H1 (cell line): ENCODE measurements around the gene RUSF1. TPM values are rescaled to one million over a fixed set of nuclear protein-coding genes. Genes with fewer than 3 reads are reported as not detected.

ENCODE experiments used
- CTCF ChIA-PET: fragments of 300-600 bp; sonication (Branson Sonifier 250); formaldehyde crosslinking; loops from one replicate; lab custom pipeline; 2021; ENCODE audit not compliant: partially characterized antibody; lab: Charles Lee
- POLR2A ChIA-PET: fragments of 300-600 bp; sonication (Branson Sonifier 250); formaldehyde crosslinking; loops from one replicate; lab custom pipeline; 2021; ENCODE audit warnings: inconsistent platforms; ENCODE audit not compliant: partially characterized antibody; lab: Charles Lee
- DNase-seq, 2 experiments: peaks; one replicate each; pipeline versions ENCODE4 v3.0.0 to v3.0.0-alpha.2; 2010 to 2022; ENCODE audit warnings: low spot score in 2 of 2, low read depth in 1 of 2, mixed read lengths in 1 of 2
- FAIRE-seq: peaks from 2 replicates; lab custom pipeline; 2011; peaks lifted over from hg19 to GRCh38; lab: Jason Lieb, UNC
- H2AFZ ChIP-seq: 2 replicates; pipeline ENCODE4 v1.8.1; 2012; ENCODE audit warnings: low read length, inconsistent platforms
- H2AK5ac ChIP-seq: 2 replicates; pipeline ENCODE4 v1.6.1; 2013; ENCODE audit warnings: low read depth, low read length
- H2BK120ac ChIP-seq: replicated peaks from 2 replicates; pipeline ENCODE3; 2013; ENCODE audit warnings: low read depth, low read length, inconsistent platforms
- H2BK12ac ChIP-seq: 2 replicates; pipeline ENCODE4 v1.6.1; 2013; ENCODE audit warnings: low read depth, low read length
- H2BK15ac ChIP-seq: 2 replicates; pipeline ENCODE4 v1.6.1; 2013; ENCODE audit warnings: low read length
- H2BK20ac ChIP-seq: 2 replicates; pipeline ENCODE4 v1.6.1; 2013; ENCODE audit warnings: low read length
- H2BK5ac ChIP-seq: 2 replicates; pipeline ENCODE4 v1.6.1; 2013; ENCODE audit warnings: low read depth, low read length
- H3K14ac ChIP-seq: 2 replicates; pipeline ENCODE4 v1.6.1; 2013; ENCODE audit warnings: inconsistent platforms; ENCODE audit not compliant: insufficient read length
- H3K18ac ChIP-seq: 2 replicates; pipeline ENCODE4 v1.6.1; 2013; ENCODE audit warnings: low read length; ENCODE audit errors: extremely low read depth
- H3K23ac ChIP-seq: 2 replicates; pipeline ENCODE4 v1.6.1; 2013; ENCODE audit warnings: inconsistent platforms; ENCODE audit not compliant: insufficient read length
- H3K23me2 ChIP-seq: 2 replicates; pipeline ENCODE4 v1.6.1; 2013; ENCODE audit warnings: low read depth, low read length
- H3K27ac ChIP-seq: 2 replicates; pipeline ENCODE4 v1.6.1; 2011; ENCODE audit warnings: low read depth, low read length, inconsistent platforms
- H3K27me3 ChIP-seq, 4 experiments: replicated peaks in 1 of 4; 1 replicate in 1 of 4; 2 replicates in 3 of 4; pipeline versions ENCODE4 v1.6.1 to v1.8.1; 2011 to 2013; ENCODE audit warnings: low read length in 3 of 4, mild to moderate bottlenecking in 3 of 4, inconsistent platforms in 2 of 4, mixed read lengths in 2 of 4, moderate library complexity in 1 of 4; ENCODE audit not compliant: control insufficient read depth in 3 of 4, insufficient read depth in 3 of 4; ENCODE audit errors: extremely low read depth in 1 of 4
- H3K36me3 ChIP-seq, 4 experiments: 2 replicates each; pipeline versions ENCODE4 v1.6.1 to v1.8.1; 2011 to 2013; ENCODE audit warnings: mild to moderate bottlenecking in 4 of 4, low read length in 3 of 4, moderate library complexity in 2 of 4, control low read depth in 1 of 4, inconsistent platforms in 1 of 4; ENCODE audit not compliant: insufficient read depth in 4 of 4, control insufficient read depth in 2 of 4
- H3K4ac ChIP-seq: replicated peaks from 2 replicates; pipeline ENCODE3; 2013; ENCODE audit warnings: low read length, low read depth, mixed read lengths, inconsistent platforms; ENCODE audit not compliant: insufficient read length
- H3K4me1 ChIP-seq, 4 experiments: replicated peaks in 1 of 4; 1 replicate in 1 of 4; 2 replicates in 3 of 4; pipeline versions ENCODE4 v1.6.1 to v1.8.1; 2011 to 2013; ENCODE audit warnings: low read length in 3 of 4, inconsistent platforms in 2 of 4, mixed read lengths in 1 of 4; ENCODE audit not compliant: insufficient read depth in 4 of 4, control insufficient read depth in 3 of 4
- H3K4me2 ChIP-seq, 2 experiments: 2 replicates each; pipeline versions ENCODE4 v1.6.1 to v1.8.1; 2011 to 2013; ENCODE audit warnings: low read depth in 2 of 2, low read length in 2 of 2, control low read depth in 1 of 2, inconsistent platforms in 1 of 2, mild to moderate bottlenecking in 1 of 2; ENCODE audit not compliant: insufficient read depth in 1 of 2
- H3K4me3 ChIP-seq, 4 experiments: fragments of 200-600, 300-600 bp in 1 of 4; sonication (generic), shearing (Covaris generic), sonication (Bioruptor Twin) in 1 of 4; 2 replicates each; pipeline versions ENCODE4 v1.5.1 to v1.8.1; 2011 to 2016; ENCODE audit warnings: low read length in 4 of 4, low read depth in 3 of 4, control low read depth in 2 of 4, inconsistent platforms in 2 of 4, mild to moderate bottlenecking in 2 of 4, mixed read lengths in 1 of 4, moderate library complexity in 1 of 4; ENCODE audit not compliant: insufficient read depth in 2 of 4; ENCODE audit errors: extremely low read depth in 1 of 4
- H3K56ac ChIP-seq: replicated peaks from 2 replicates; pipeline ENCODE3; 2013; ENCODE audit warnings: low read depth, mild to moderate bottlenecking, mixed read lengths, low read length, inconsistent platforms; ENCODE audit not compliant: insufficient read length
- H3K79me1 ChIP-seq: 2 replicates; pipeline ENCODE4 v1.6.1; 2013; ENCODE audit warnings: low read depth, low read length, control low read depth
- H3K79me2 ChIP-seq, 2 experiments: 2 replicates each; pipeline versions ENCODE4 v1.6.1 to v1.8.1; 2012 to 2013; ENCODE audit warnings: low read length in 2 of 2, mild to moderate bottlenecking in 2 of 2, inconsistent platforms in 1 of 2; ENCODE audit not compliant: insufficient read depth in 2 of 2, control insufficient read depth in 1 of 2
- H3K9ac ChIP-seq, 4 experiments: replicated peaks in 1 of 4; 1 replicate in 1 of 4; 2 replicates in 3 of 4; pipeline versions ENCODE4 v1.6.1 to v1.8.1; 2011 to 2013; ENCODE audit warnings: low read depth in 3 of 4, low read length in 3 of 4, control low read depth in 2 of 4, mild to moderate bottlenecking in 2 of 4, moderate library complexity in 2 of 4, inconsistent platforms in 1 of 4; ENCODE audit errors: extremely low read depth in 1 of 4
- H3K9me3 ChIP-seq, 2 experiments: 2 replicates each; pipeline versions ENCODE4 v1.6.1 to v1.8.1; 2012 to 2013; ENCODE audit warnings: mild to moderate bottlenecking in 2 of 2, moderate library complexity in 2 of 2, control low read depth in 1 of 2, inconsistent platforms in 1 of 2, low read depth in 1 of 2, low read length in 1 of 2, mixed read lengths in 1 of 2; ENCODE audit not compliant: insufficient read depth in 2 of 2
- H4K20me1 ChIP-seq, 2 experiments: replicated peaks in 1 of 2; 2 replicates each; pipeline versions ENCODE3 to v1.8.1; 2011 to 2013; ENCODE audit warnings: inconsistent platforms in 2 of 2, low read length in 2 of 2, mild to moderate bottlenecking in 1 of 2; ENCODE audit not compliant: insufficient read depth in 2 of 2, control insufficient read depth in 1 of 2
- H4K5ac ChIP-seq: 2 replicates; pipeline ENCODE4 v1.6.1; 2013; ENCODE audit warnings: low read length, low read depth, mixed read lengths, inconsistent platforms; ENCODE audit not compliant: insufficient read length
- H4K8ac ChIP-seq: 2 replicates; pipeline ENCODE4 v1.8.0; 2013; ENCODE audit warnings: mild to moderate bottlenecking, moderate library complexity, low read length, inconsistent platforms; ENCODE audit not compliant: insufficient read depth; ENCODE audit errors: extremely low read depth
- H4K91ac ChIP-seq: replicated peaks from 2 replicates; pipeline ENCODE3; 2013; ENCODE audit warnings: low read length, mixed read lengths, inconsistent platforms; ENCODE audit not compliant: insufficient read length
- ASH2L ChIP-seq: fragments of 200-600, 300-600 bp; sonication (generic); IDR thresholded peaks from one replicate; pipeline ENCODE4 v1.7.1; 2017; ENCODE audit warnings: low read length
- CREB1 ChIP-seq: IDR thresholded peaks from 2 replicates; pipeline ENCODE4 v1.6.1; 2012; ENCODE audit warnings: inconsistent platforms
- EZH2 ChIP-seq: fragments of 200-600 bp; sonication (generic); IDR thresholded peaks from 2 replicates; pipeline ENCODE4 v1.7.1; 2012; ENCODE audit warnings: low read depth, mild to moderate bottlenecking, moderate library complexity, low read length, inconsistent platforms; ENCODE audit not compliant: severe bottlenecking
- FOSL1 ChIP-seq: IDR thresholded peaks from 2 replicates; pipeline ENCODE4 v1.6.1; 2011; ENCODE audit warnings: mild to moderate bottlenecking, low read depth, low read length, moderate library complexity; ENCODE audit not compliant: insufficient read depth
- HDAC2 ChIP-seq, 2 experiments: fragments of 300-600 bp in 1 of 2; sonication (generic) in 1 of 2; IDR thresholded peaks; 2 replicates each; pipeline ENCODE4 v1.6.1; 2011 to 2012; ENCODE audit warnings: low read depth in 2 of 2, low read length in 2 of 2, mild to moderate bottlenecking in 2 of 2, moderate library complexity in 2 of 2, borderline replicate concordance in 1 of 2, inconsistent platforms in 1 of 2
- KDM1A ChIP-seq: fragments of 200-600, 300-600 bp; sonication (generic); IDR thresholded peaks from 2 replicates; pipeline ENCODE4 v1.7.1; 2016; ENCODE audit warnings: mild to moderate bottlenecking, low read length, borderline replicate concordance
- NANOG ChIP-seq: IDR thresholded peaks from 2 replicates; pipeline ENCODE4 v1.6.1; 2011; ENCODE audit warnings: low read length, low read depth, mild to moderate bottlenecking, inconsistent platforms; ENCODE audit not compliant: insufficient read depth, poor library complexity, severe bottlenecking
- RAD21 ChIP-seq, 2 experiments: IDR thresholded peaks in 1 of 2; conservative IDR thresholded peaks in 1 of 2; 2 replicates each; pipeline ENCODE4 v1.6.1; 2011; ENCODE audit warnings: low read depth in 2 of 2, low read length in 2 of 2, improper control_type of control experiment in 1 of 2, inconsistent platforms in 1 of 2, mild to moderate bottlenecking in 1 of 2, moderate library complexity in 1 of 2
- SP4 ChIP-seq: IDR thresholded peaks from 2 replicates; pipeline ENCODE4 v1.6.1; 2012; ENCODE audit warnings: low read length, inconsistent platforms
- WGBS, 2 experiments: shearing (Covaris generic) in 1 of 2; methylation state at CpG; one replicate each; pipeline versions ENCODE4 v1.1.6 to v1.1.7; 2013 to 2015; ENCODE audit warnings: low lambda C conversion rate in 2 of 2, mixed read lengths in 2 of 2, inconsistent platforms in 1 of 2, low coverage in 1 of 2, missing lambda C conversion rate in 1 of 2; ENCODE audit not compliant: insufficient replicate concordance in 2 of 2, insufficient coverage in 1 of 2, insufficient read length in 1 of 2; ENCODE audit errors: extremely low coverage in 1 of 2, missing lambda C conversion rate in 1 of 2; 5-methylcytosine and 5-hydroxymethylcytosine counted together
- polyA plus RNA-seq, 7 experiments: library from polyadenylated mRNA; depleted of rRNA in 3 of 7; stranded (reverse) in 5 of 7; unstranded in 2 of 7; fragments of >200 nt in 5 of 7; fragments of 200-250 nt in 2 of 7; gene quantifications; 1 replicate in 5 of 7; 2 replicates in 1 of 7; 4 replicates in 1 of 7; pipeline versions ENCODE4 v1.2.1 to v1.2.3, GENCODE V29; 2011 to 2013; ENCODE audit warnings: missing spikeins in 2 of 7, mixed read lengths in 2 of 7
- total RNA-seq: library from RNA; stranded (reverse); fragmentation: NEBNext Ultra II Directional; extraction: Animal tissue kit (Norgen Biotek cat#: 25700); gene quantifications from 2 replicates; pipeline ENCODE4 v1.2.1, GENCODE V29; 2021

The RUSF1 gene
- total and polyA plus RNA-seq, 2 of the 8 experiments (the other 6 are each of a cell fraction or from before 2014, with no cell fraction given), result 22.5 to 33.7 TPM

DNA sequence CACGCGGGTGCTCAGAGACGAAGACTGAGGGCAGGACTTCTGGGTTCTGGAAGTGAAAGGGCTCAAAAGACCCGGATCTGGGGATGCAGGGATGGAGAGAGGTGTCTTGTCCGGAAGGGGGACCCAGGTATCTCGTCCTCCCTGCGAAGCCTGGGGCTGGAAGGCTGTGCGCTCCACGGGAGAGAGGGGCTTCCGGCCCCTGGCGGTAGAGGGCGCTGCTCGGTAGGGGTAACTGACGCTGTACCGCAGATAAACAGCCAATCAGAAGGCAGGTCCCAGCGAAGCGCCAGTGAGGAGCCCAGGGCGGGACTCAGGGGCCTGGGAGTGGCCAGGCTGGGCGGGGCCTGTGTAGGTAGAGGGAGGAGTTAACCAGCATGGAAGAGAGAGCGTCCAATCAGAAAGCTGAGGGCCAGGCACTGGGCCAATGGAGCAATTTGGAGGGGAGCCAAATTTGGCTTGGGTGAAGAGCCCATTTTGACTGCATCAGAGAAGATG lies 35.4 kb downstream of the RUSF1 start:
- Histone ChIP-seq H3K18ac (no peak overlapping the region), H3K4ac (no peak overlapping the region), H3K27me3 (peaks cover 2 to 38% (median 31%) of the 10 kb centered on the region in 4 experiments), H3K23me2 (peaks cover 19% of the 10 kb centered on the region; the same call in 1 of the 2 replicates), H3K14ac (no peak overlapping the region), H4K8ac (no peak overlapping the region; the same call in 1 of the 2 replicates), H4K91ac (no peak overlapping the region), H3K4me1 (peaks cover 0 to 12% (median 3%) of the 10 kb centered on the region in 4 experiments; a peak in 5 of 7 replicates), H3K23ac (no peak overlapping the region), H3K4me2 (peak overlapping the region; percentile 67 to 68), H3K4me3 (peak overlapping the region; percentile 44 to 78 (median 62)), H3K36me3 (no peaks in the 10 kb centered on the region), H3K79me2 (no peaks in the 10 kb centered on the region), H2BK15ac (no peak overlapping the region), H3K27ac (no peak overlapping the region), H2BK20ac (no peak overlapping the region), H3K56ac (no peak overlapping the region), H2BK5ac (no peak overlapping the region), H2AK5ac (no peak overlapping the region), H2BK120ac (no peak overlapping the region), H2BK12ac (no peak overlapping the region), H2AFZ (peak overlapping the region; percentile 35; the same call in 1 of the 2 replicates), H3K9me3 (no peaks in the 10 kb centered on the region), H3K79me1 (no peaks in the 10 kb centered on the region), H4K5ac (no peak overlapping the region), H3K9ac (no peak overlapping the region), H4K20me1 (peaks cover 0 to 3% of the 10 kb centered on the region in 2 experiments)
- no peak for FAIRE-seq
- POLR2A ChIA-PET, result interaction anchor here (0.5 to 1.2 kb wide), 3 partner anchors 10 to 242 kb away, joined by 3 read pairs; no protein-coding TSS in a partner anchor
- CTCF ChIA-PET, result interaction anchor here (0.5 to 0.7 kb wide), 5 partner anchors 12 to 149 kb away, joined by 3 to 4 read pairs (median 3); no protein-coding TSS in a partner anchor
- DNase-seq, result peak in 1 of 2 experiments; percentile 92
- WGBS, 2 experiments, result 30% methylated on average over 19 of the region's 20 CpGs; no CpG with 5 or more reads in 1 of the 2 experiments
- TF ChIP-seq ASH2L (peak; percentile 73), NANOG (no peak), RAD21 (IDR thresholded peaks at IDR 0.05 in 1 of 2, conservative IDR thresholded peaks at IDR 0.05 in 1 of 2; ENCODE audit: low read depth in 2 of 2, low read length in 2 of 2) (peak; percentile 40 to 46), FOSL1 (peak; percentile 90), EZH2 (no peak), KDM1A (peak; percentile 97), CREB1 (peak; percentile 46; the same call in 1 of the 2 replicates), HDAC2 (IDR thresholded peaks at IDR 0.05; ENCODE audit: borderline replicate concordance in 1 of 2, low read depth in 2 of 2, low read length in 2 of 2) (peak in 1 of 2 experiments; percentile 80; a peak in 1 of 4 replicates), SP4 (peak; percentile 46; the same call in 1 of the 2 replicates)
